Spleen (tissue), 11 donors: ENCODE data around the gene PROB1. TPM values are rescaled to one million over a fixed set of nuclear protein-coding genes. Genes with fewer than 3 reads are reported as not detected.

Source experiments
- DNase-seq: peaks from one replicate; pipeline ENCODE4 v3.0.0-alpha.2; 2020
- H3K27ac ChIP-seq, 8 donors: fragments of 200-600 bp; sonication (generic) in 7 of 8; 1 replicate in 4 of 8; 2 replicates in 4 of 8; pipeline versions ENCODE4 v1.5.0 to v1.8.0; 2016 to 2021; ENCODE audit warnings: inconsistent platforms in 4 of 8, mild to moderate bottlenecking in 4 of 8, moderate library complexity in 1 of 8
- H3K27me3 ChIP-seq, 7 donors: fragments of 200-600 bp; sonication (generic) in 6 of 7; replicated peaks in 1 of 7; 1 replicate in 4 of 7; 2 replicates in 3 of 7; pipeline versions ENCODE4 v1.5.0 to v1.8.0; 2016 to 2021; ENCODE audit warnings: inconsistent platforms in 3 of 7, mild to moderate bottlenecking in 1 of 7
- H3K36me3 ChIP-seq, 6 donors: fragments of 200-600 bp; sonication (generic) in 5 of 6; 1 replicate in 4 of 6; 2 replicates in 2 of 6; pipeline versions ENCODE4 v1.5.0 to v1.8.0; 2016 to 2021; ENCODE audit warnings: inconsistent platforms in 2 of 6
- H3K4me1 ChIP-seq, 6 donors: fragments of 200-600 bp; sonication (generic) in 5 of 6; 1 replicate in 3 of 6; 2 replicates in 3 of 6; pipeline versions ENCODE4 v1.5.0 to v1.8.0; 2016 to 2021; ENCODE audit warnings: inconsistent platforms in 3 of 6
- H3K4me3 ChIP-seq, 8 donors: fragments of 200-600 bp; sonication (generic) in 7 of 8; 1 replicate in 4 of 8; 2 replicates in 4 of 8; pipeline versions ENCODE4 v1.5.0 to v1.8.0; 2016 to 2021; ENCODE audit warnings: inconsistent platforms in 4 of 8, mild to moderate bottlenecking in 4 of 8, moderate library complexity in 2 of 8
- H3K9me3 ChIP-seq, 8 donors: fragments of 200-600 bp; sonication (generic) in 7 of 8; 1 replicate in 4 of 8; 2 replicates in 4 of 8; pipeline versions ENCODE4 v1.5.0 to v1.8.0; 2016 to 2021; ENCODE audit warnings: inconsistent platforms in 4 of 8
- CTCF ChIP-seq, 11 experiments: fragments of 200-600 bp in 7 of 11; fragments of 450-650 bp in 4 of 11; sonication (generic) in 4 of 11; IDR thresholded peaks in 8 of 11; conservative IDR thresholded peaks in 3 of 11; 1 replicate in 7 of 11; 2 replicates in 4 of 11; pipeline versions ENCODE4 v1.4.0 to v1.8.0; 2016 to 2021; ENCODE audit warnings: antibody characterized with exemption in 11 of 11, inconsistent platforms in 4 of 11, mild to moderate bottlenecking in 1 of 11
- POLR2A ChIP-seq, 3 donors: fragments of 450-650 bp; IDR thresholded peaks; one replicate each; pipeline ENCODE4 v1.5.1; 2017; ENCODE audit warnings: antibody characterized with exemption in 3 of 3, mild to moderate bottlenecking in 1 of 3
- POLR2AphosphoS5 ChIP-seq, 3 donors: sonication (generic); formaldehyde crosslinking; IDR thresholded peaks; one replicate each; pipeline ENCODE4 v1.5.1; 2017; ENCODE audit warnings: antibody characterized with exemption in 3 of 3
- WGBS, 5 donors: extraction: QIAGEN DNeasy Blood & Tissue Kit in 3 of 5; methylation state at CpG; one replicate each; pipeline versions ENCODE4 v1.1.5 to v1.1.7; 2013 to 2018; 5-methylcytosine and 5-hydroxymethylcytosine counted together
- intact Hi-C: fragments of 100-400 bp; cut with DNase I; formaldehyde crosslinking; loops from one replicate; pipeline ENCODE4 v1.15.0; 2023; ENCODE audit warnings: low total_unique reads
- polyA plus RNA-seq, 3 donors: library from polyadenylated mRNA; stranded (reverse); fragments of 200-250 nt; gene quantifications; one replicate each; pipeline ENCODE4 v1.2.1, GENCODE V29; 2013
- total RNA-seq, 7 donors: library from RNA; depleted of rRNA in 3 of 7; stranded (reverse); fragments of >200 nt in 3 of 7; fragmentation: NEBNext Ultra II Directional in 4 of 7; extraction: Animal tissue kit (Norgen Biotek cat#: 25700) in 4 of 7; gene quantifications; one replicate each; pipeline versions ENCODE4 v1.1.0 to v1.2.1, GENCODE V29; 2016 to 2021
- donor health status: healthy with polysubstance abuse.
- donor health status: DM: no; HTN: no; CAD: no; lungs with moderate emphysema.
- donor health status: DM: no; HTN: no; CAD: no.
- donor health status: Bipolar disorder and iron deficiency.
- donor health status: healthy.
- donor health status: DM: no; HTN: no; CAD: no.
- donor health status: DM: yes; HTN: yes; CAD: no.

PROB1 gene
- total and polyA plus RNA-seq, 10 donors, result 0.33 to 3.2 (median 1.6) TPM

- Histone ChIP-seq H3K9me3 (no peaks in the 10 kb centered on the region), H3K4me3 (no peak overlapping the region), H3K27ac (no peak overlapping the region), H3K4me1 (peaks cover 12 to 44% (median 23%) of the 10 kb centered on the region in 6 donors), H3K36me3 (peaks cover 0 to 16% (median 0%) of the 10 kb centered on the region in 6 donors), H3K27me3 (peaks cover 0 to 6% (median 1%) of the 10 kb centered on the region in 7 donors)
- intact Hi-C loops, result no loop called here
- WGBS, 5 donors, result 73 to 81% (median 77%) methylated on average over 6 of the region's 6 CpGs
- TF ChIP-seq POLR2A (IDR thresholded peaks at IDR 0.05), result no peak
- no peak for TF ChIP-seq POLR2AphosphoS5 (IDR thresholded peaks at IDR 0.05)
- no peak for TF ChIP-seq CTCF (IDR thresholded peaks at IDR 0.05 in 8 of 11, conservative IDR thresholded peaks at IDR 0.05 in 3 of 11)
- no peak for DNase-seq
Measured at GRCh38 chr5:139399501-139400121, 4.7 kb upstream of the PROB1 start.

GRCh38 chr5:139397921-139398320, 3.0 kb upstream of the PROB1 start:
- peak; percentile 41 for DNase-seq
- 55 to 84% (median 74%) methylated on average over 6 of the region's 6 CpGs for WGBS, 5 donors

GRCh38 chr5:139396691-139397090, 1.8 kb upstream of the PROB1 start:
- intact Hi-C loops, result no loop called here
- Histone ChIP-seq H3K27me3 (peaks cover 0 to 35% (median 15%) of the 10 kb centered on the region in 7 donors), H3K4me1 (peaks cover 9 to 53% (median 35%) of the 10 kb centered on the region in 6 donors), H3K4me3 (no peak overlapping the region), H3K36me3 (peaks cover 0 to 16% (median 0%) of the 10 kb centered on the region in 6 donors), H3K9me3 (no peaks in the 10 kb centered on the region), H3K27ac (no peak overlapping the region)
- WGBS, 5 donors, result 90 to 96% (median 94%) methylated on average over 8 of the region's 8 CpGs
- DNase-seq, result peak; percentile 66
- no peak for TF ChIP-seq POLR2AphosphoS5 (IDR thresholded peaks at IDR 0.05)

More at GRCh38 chr5:139397921-139398320, 3.0 kb upstream of the PROB1 start:
- peaks cover 0 to 23% (median 15%) of the 10 kb centered on the region in 7 donors for H3K27me3 ChIP-seq
- no peak overlapping the region for H3K27ac ChIP-seq
- intact Hi-C loops, result no loop called here
- no peak overlapping the region for H3K4me3 ChIP-seq
- H3K4me1 ChIP-seq, result peaks cover 3 to 48% (median 26%) of the 10 kb centered on the region in 6 donors
- no peaks in the 10 kb centered on the region for H3K9me3 ChIP-seq
- TF ChIP-seq POLR2AphosphoS5 (IDR thresholded peaks at IDR 0.05) (no peak), POLR2A (IDR thresholded peaks at IDR 0.05) (no peak)
- H3K36me3 ChIP-seq, result peaks cover 0 to 16% (median 0%) of the 10 kb centered on the region in 6 donors

- WGBS, 5 donors, result 67 to 91% (median 78%) methylated on average over 5 to 8 of the region's 8 CpGs
- intact Hi-C loops, result no loop called here
- peaks cover 0 to 36% (median 15%) of the 10 kb centered on the region in 7 donors for H3K27me3 ChIP-seq
- peaks cover 9 to 59% (median 42%) of the 10 kb centered on the region in 6 donors for H3K4me1 ChIP-seq
- no peaks in the 10 kb centered on the region for H3K9me3 ChIP-seq
- TF ChIP-seq POLR2A (IDR thresholded peaks at IDR 0.05), result no peak
- no peak for TF ChIP-seq CTCF (IDR thresholded peaks at IDR 0.05 in 8 of 11, conservative IDR thresholded peaks at IDR 0.05 in 3 of 11)
- no peak for TF ChIP-seq POLR2AphosphoS5 (IDR thresholded peaks at IDR 0.05)
- DNase-seq, result no peak
- peaks cover 0 to 10% (median 0%) of the 10 kb centered on the region in 6 donors for H3K36me3 ChIP-seq
- H3K4me3 ChIP-seq, result no peak overlapping the region
- no peak overlapping the region for H3K27ac ChIP-seq
Measured at GRCh38 chr5:139395844-139396640, 1.1 kb upstream of the PROB1 start.
